Nephron progenitor cell (in vitro differentiated cells): ENCODE results near the gene GRM8.

Experiments used
- DNase-seq: peaks from one replicate; pipeline ENCODE4 v3.0.0; 2021
- H3K27ac Mint-ChIP-seq: 2 replicates; pipeline ENCODE4 v1.8.0; 2021; ENCODE audit warnings: mild to moderate bottlenecking, moderate library complexity, mixed read lengths
- H3K27me3 Mint-ChIP-seq: 2 replicates; pipeline ENCODE4 v1.8.0; 2021; ENCODE audit warnings: mild to moderate bottlenecking, low read depth, mixed read lengths; ENCODE audit not compliant: poor library complexity
- H3K36me3 Mint-ChIP-seq: 2 replicates; pipeline ENCODE4 v1.8.0; 2021; ENCODE audit warnings: low read depth, mixed read lengths
- H3K4me1 Mint-ChIP-seq: 2 replicates; pipeline ENCODE4 v1.8.0; 2021; ENCODE audit warnings: mixed read lengths
- H3K4me3 Mint-ChIP-seq: 2 replicates; pipeline ENCODE4 v1.8.0; 2021; ENCODE audit warnings: mild to moderate bottlenecking, moderate library complexity, mixed read lengths
- H3K9me3 Mint-ChIP-seq: 2 replicates; pipeline ENCODE4 v1.8.0; 2021; ENCODE audit warnings: mild to moderate bottlenecking, moderate library complexity, mixed read lengths
- CTCF ChIP-seq: fragments of 200-600 bp; sonication (generic); IDR thresholded peaks from 2 replicates; pipeline ENCODE4 v1.5.0; 2021; ENCODE audit warnings: antibody characterized with exemption

Gene GRM8

GRCh38 chr7:126445991-126446390, 806.8 kb downstream of the GRM8 start:
- no peak for TF ChIP-seq CTCF
- no peak for DNase-seq
- H3K4me3 Mint-ChIP-seq: no peak overlapping the region
- H3K9me3 Mint-ChIP-seq: no peaks in the 10 kb centered on the region
- H3K4me1 Mint-ChIP-seq: peaks cover 14% of the 10 kb centered on the region
- no peaks in the 10 kb centered on the region for H3K36me3 Mint-ChIP-seq
- peaks cover 3% of the 10 kb centered on the region for H3K27me3 Mint-ChIP-seq
- no peak overlapping the region for H3K27ac Mint-ChIP-seq

DNA sequence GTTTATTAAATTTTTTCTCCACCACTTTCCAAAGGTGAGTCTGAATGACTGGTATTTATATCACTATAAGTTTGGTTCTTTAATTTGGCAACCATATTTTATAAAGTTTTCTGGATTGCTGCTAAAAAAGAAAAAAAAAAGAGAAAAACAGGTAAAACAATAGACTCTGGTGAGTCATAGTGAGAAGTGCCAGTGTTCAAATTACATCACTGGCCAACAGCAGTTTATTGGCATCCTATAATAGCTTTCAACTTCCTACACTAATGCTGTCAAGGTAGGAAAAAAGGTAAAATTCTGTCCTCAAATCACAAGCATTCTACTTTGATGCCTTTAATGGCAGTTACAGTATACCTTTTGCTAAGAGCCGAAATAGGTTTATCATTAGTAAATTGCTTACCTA, 808.8 kb downstream of the GRM8 start:
- no peak for TF ChIP-seq CTCF
- no peaks in the 10 kb centered on the region for H3K36me3 Mint-ChIP-seq
- peaks cover 14% of the 10 kb centered on the region for H3K4me1 Mint-ChIP-seq
- H3K4me3 Mint-ChIP-seq: no peak overlapping the region
- no peaks in the 10 kb centered on the region for H3K9me3 Mint-ChIP-seq
- no peak for DNase-seq
- peaks cover 3% of the 10 kb centered on the region for H3K27me3 Mint-ChIP-seq
- H3K27ac Mint-ChIP-seq: no peak overlapping the region

GRCh38 chr7:126442908-126443307, 809.8 kb downstream of the GRM8 start:
- DNase-seq: no peak
- H3K4me3 Mint-ChIP-seq: no peak overlapping the region
- no peak overlapping the region for H3K27ac Mint-ChIP-seq
- TF ChIP-seq CTCF: no peak
- H3K36me3 Mint-ChIP-seq: no peaks in the 10 kb centered on the region
- peaks cover 14% of the 10 kb centered on the region for H3K4me1 Mint-ChIP-seq
- H3K9me3 Mint-ChIP-seq: no peaks in the 10 kb centered on the region
- peaks cover 3% of the 10 kb centered on the region for H3K27me3 Mint-ChIP-seq

GRCh38 chr7:126441745-126442144, 811.0 kb downstream of the GRM8 start:
- no peak overlapping the region for H3K27ac Mint-ChIP-seq
- TF ChIP-seq CTCF: no peak
- no peaks in the 10 kb centered on the region for H3K9me3 Mint-ChIP-seq
- H3K4me1 Mint-ChIP-seq: peaks cover 6% of the 10 kb centered on the region
- peaks cover 3% of the 10 kb centered on the region for H3K27me3 Mint-ChIP-seq
- no peak for DNase-seq
- H3K36me3 Mint-ChIP-seq: no peaks in the 10 kb centered on the region
- H3K4me3 Mint-ChIP-seq: no peak overlapping the region

GRCh38 chr7:126440542-126440941, 812.2 kb downstream of the GRM8 start:
- no peak for DNase-seq
- Mint-ChIP-seq H3K27ac (no peak overlapping the region), H3K4me1 (no peaks in the 10 kb centered on the region), H3K9me3 (no peaks in the 10 kb centered on the region), H3K4me3 (no peak overlapping the region), H3K36me3 (no peaks in the 10 kb centered on the region), H3K27me3 (peaks cover 3% of the 10 kb centered on the region)
- no peak for TF ChIP-seq CTCF

GRCh38 chr7:126436213-126436868, 816.4 kb downstream of the GRM8 start:
- no peaks in the 10 kb centered on the region for H3K36me3 Mint-ChIP-seq
- H3K4me1 Mint-ChIP-seq: no peaks in the 10 kb centered on the region
- no peaks in the 10 kb centered on the region for H3K27me3 Mint-ChIP-seq
- H3K4me3 Mint-ChIP-seq: no peak overlapping the region
- no peak overlapping the region for H3K27ac Mint-ChIP-seq
- TF ChIP-seq CTCF: no peak
- no peak for DNase-seq
- no peaks in the 10 kb centered on the region for H3K9me3 Mint-ChIP-seq
